Measurements from ENCODE around the gene SPRR2A.
"Not testable (repeated sequence)": the region's sequence is repeated elsewhere in the genome, so short reads cannot be mapped to it uniquely, and the experiment has no call there.

The SPRR2A gene

DNA sequence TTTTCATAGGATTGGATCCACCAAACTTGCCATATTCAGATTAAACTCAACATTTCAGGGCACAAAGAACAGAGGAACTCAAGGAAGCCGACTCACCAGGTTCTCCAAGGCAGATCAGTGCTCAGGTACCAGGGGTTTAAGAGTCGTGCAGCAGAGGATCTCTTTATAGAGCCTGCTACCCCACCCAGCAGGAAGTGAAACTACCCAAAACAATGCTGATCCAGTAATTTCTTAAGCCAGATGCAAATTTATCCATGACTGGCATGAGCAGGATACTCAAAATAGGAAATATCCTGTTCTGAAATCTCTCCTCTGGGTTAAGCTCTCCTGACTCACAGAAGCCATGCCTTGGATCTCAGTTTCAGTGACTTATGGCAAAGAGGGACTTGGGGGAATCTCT, at the start of gene SPRR2A:
TSS of gene SPRR2A (minus strand) at position 138 of the 400 bp plus-strand sequence. CDS start 777 bp downstream, outside the sequence.
- Mint-ChIP-seq H3K36me3 (ENCODE audit: low read depth) (no peaks in the 10 kb centered on the region), H3K9me3 (no peaks in the 10 kb centered on the region), H3K4me3 (no peak within 1 kb of the TSS), H3K27ac (no peak within 1 kb of the TSS), H3K4me1 (ENCODE audit: low read depth) (no peaks in the 10 kb centered on the region), H3K27me3 (peaks cover 70% of the 10 kb centered on the region)

GRCh38 chr1:153100245-153100644, 42.9 kb upstream of the SPRR2A start:
- H3K4me1 Mint-ChIP-seq (ENCODE audit: low read depth) = no peaks in the 10 kb centered on the region
- no peaks in the 10 kb centered on the region for H3K36me3 Mint-ChIP-seq (ENCODE audit: low read depth)
- H3K9me3 Mint-ChIP-seq = no peaks in the 10 kb centered on the region
- H3K27me3 Mint-ChIP-seq = peaks cover 29% of the 10 kb centered on the region
- H3K27ac Mint-ChIP-seq = no peak overlapping the region
- H3K4me3 Mint-ChIP-seq = no peak overlapping the region

DNA sequence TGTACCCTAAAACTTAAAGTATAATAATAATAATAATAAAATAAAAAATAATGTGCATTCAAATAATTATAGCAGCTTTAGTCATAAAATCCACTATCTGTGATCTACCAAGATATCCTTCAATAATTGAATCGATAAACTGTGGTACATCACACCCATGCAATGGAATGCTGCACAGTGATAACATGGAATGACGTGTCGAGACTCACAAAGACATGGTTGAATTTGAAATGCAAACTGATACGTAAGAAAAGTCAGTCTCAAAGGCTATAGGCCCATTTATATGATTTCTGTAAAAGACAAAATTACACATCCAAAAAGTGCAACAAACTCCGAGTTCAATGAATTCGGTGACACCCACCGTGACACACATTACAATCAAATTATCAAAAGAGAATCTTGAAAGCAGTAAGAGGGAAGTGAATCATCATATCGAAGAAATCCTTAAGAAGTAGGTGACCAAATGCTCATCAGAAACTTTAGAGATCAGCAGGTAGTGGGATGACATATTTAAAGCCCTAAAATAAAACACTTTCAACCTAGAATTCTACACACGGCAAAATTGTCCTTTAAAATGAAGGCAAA, 42.2 kb upstream of the SPRR2A start:
- H3K9me3 Mint-ChIP-seq = no peaks in the 10 kb centered on the region
- peaks cover 32% of the 10 kb centered on the region for H3K27me3 Mint-ChIP-seq
- H3K4me3 Mint-ChIP-seq = no peak overlapping the region
- H3K36me3 Mint-ChIP-seq (ENCODE audit: low read depth) = no peaks in the 10 kb centered on the region
- H3K4me1 Mint-ChIP-seq (ENCODE audit: low read depth) = no peaks in the 10 kb centered on the region
- no peak overlapping the region for H3K27ac Mint-ChIP-seq

- H3K36me3 Mint-ChIP-seq (ENCODE audit: low read depth) = no peaks in the 10 kb centered on the region
- no peak overlapping the region for H3K27ac Mint-ChIP-seq
- H3K4me3 Mint-ChIP-seq = no peak overlapping the region
- no peaks in the 10 kb centered on the region for H3K4me1 Mint-ChIP-seq (ENCODE audit: low read depth)
- no peaks in the 10 kb centered on the region for H3K9me3 Mint-ChIP-seq
- peaks cover 23% of the 10 kb centered on the region for H3K27me3 Mint-ChIP-seq
Measured at GRCh38 chr1:153095764-153096163, 38.5 kb upstream of the SPRR2A start.

GRCh38 chr1:153094426-153094825, 37.1 kb upstream of the SPRR2A start, which contains the start of gene SPRR2E:
Gene SPRR2E (minus strand): TSS chr1:153094526. CDS start chr1:153093751, 775 bp downstream.
- Mint-ChIP-seq H3K27ac (no peak within 1 kb of the TSS), H3K4me3 (no peak within 1 kb of the TSS), H3K9me3 (no peaks in the 10 kb centered on the region), H3K27me3 (peaks cover 23% of the 10 kb centered on the region), H3K36me3 (ENCODE audit: low read depth) (no peaks in the 10 kb centered on the region), H3K4me1 (ENCODE audit: low read depth) (no peaks in the 10 kb centered on the region)

GRCh38 chr1:153087652-153088051, 30.3 kb upstream of the SPRR2A start:
- H3K9me3 Mint-ChIP-seq = peaks cover 6% of the 10 kb centered on the region
- H3K27ac Mint-ChIP-seq = no peak overlapping the region
- peaks cover 22% of the 10 kb centered on the region for H3K27me3 Mint-ChIP-seq
- H3K36me3 Mint-ChIP-seq (ENCODE audit: low read depth) = no peaks in the 10 kb centered on the region
- H3K4me3 Mint-ChIP-seq = no peak overlapping the region
- H3K4me1 Mint-ChIP-seq (ENCODE audit: low read depth) = no peaks in the 10 kb centered on the region

GRCh38 chr1:153081736-153082135, 24.4 kb upstream of the SPRR2A start:
- H3K27me3 Mint-ChIP-seq = peaks cover 32% of the 10 kb centered on the region

DNA sequence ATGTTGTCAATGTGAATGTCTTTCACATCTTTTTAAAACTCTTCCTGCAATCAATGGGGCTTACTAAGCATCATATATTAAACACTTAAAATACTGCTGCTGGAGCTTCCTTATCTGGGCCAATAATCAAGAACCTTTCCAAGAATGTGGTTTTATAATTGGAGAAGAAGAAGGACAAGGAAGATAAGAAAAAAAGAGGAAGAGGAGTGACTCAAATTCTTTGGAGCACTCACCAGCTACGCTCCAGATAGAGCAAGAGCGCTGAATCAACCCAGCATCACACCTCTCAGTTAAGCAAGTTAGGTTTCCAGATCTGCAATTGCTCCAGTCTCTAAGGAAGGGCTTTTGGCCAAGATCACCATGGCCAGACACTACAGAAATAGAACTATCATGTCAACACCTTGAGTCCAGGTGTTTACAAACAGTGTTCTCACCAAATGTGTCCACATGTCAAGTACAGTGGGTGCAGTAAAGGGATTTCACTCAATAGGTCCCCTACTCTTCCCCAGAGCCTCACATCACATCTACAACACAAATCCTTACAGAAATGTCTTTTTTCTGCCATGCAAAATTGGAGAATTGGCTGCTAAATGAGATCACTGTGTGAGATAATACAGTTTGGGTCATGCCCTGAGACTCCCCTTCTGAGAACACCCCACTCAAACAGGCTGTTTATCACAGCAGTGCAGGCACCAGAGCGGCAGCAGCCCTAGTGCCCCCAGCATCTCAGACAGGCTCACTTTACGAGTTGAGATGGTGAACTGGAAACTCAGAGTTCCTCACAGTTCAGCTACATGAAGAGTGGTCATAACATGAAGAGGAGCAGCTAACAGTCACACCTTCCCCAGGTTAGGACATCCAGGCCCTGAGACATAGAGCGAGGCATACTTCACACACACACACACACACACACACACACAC, 15.8 kb upstream of the SPRR2A start:
- no peaks in the 10 kb centered on the region for H3K4me1 Mint-ChIP-seq (ENCODE audit: low read depth)

More at GRCh38 chr1:153081736-153082135, 24.4 kb upstream of the SPRR2A start:
- Mint-ChIP-seq H3K36me3 (ENCODE audit: low read depth) (peaks cover 7% of the 10 kb centered on the region), H3K27ac (no peak overlapping the region), H3K4me1 (ENCODE audit: low read depth) (no peaks in the 10 kb centered on the region), H3K4me3 (no peak overlapping the region), H3K9me3 (peaks cover 12% of the 10 kb centered on the region)

DNA sequence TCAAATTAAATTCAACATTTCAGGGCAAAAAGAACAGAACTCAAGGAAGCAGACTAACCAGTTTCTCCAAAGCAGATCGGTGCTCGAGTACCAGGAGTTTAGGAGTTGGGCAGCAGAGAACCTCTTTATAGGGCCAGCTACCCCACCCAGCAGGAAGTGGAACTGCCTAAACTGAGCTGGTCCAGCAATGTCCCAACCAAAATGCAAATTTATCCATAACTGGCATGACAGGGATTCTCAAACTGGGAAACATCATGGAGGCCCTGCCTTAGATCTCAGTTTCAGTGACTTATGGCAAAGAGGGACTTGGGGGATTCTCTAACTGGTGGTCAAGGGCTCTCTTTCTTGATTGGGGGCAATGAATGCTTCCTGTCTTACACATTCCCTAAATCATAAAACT, 14.2 kb upstream of the SPRR2A start, which contains the start of gene SPRR2B:
TSS of gene SPRR2B (minus strand) at position 101 of the 400 bp plus-strand sequence. CDS start 772 bp downstream, outside the sequence.
- no peaks in the 10 kb centered on the region for H3K36me3 Mint-ChIP-seq (ENCODE audit: low read depth)
- no peaks in the 10 kb centered on the region for H3K9me3 Mint-ChIP-seq
- peaks cover 22% of the 10 kb centered on the region for H3K27me3 Mint-ChIP-seq
- H3K4me3 Mint-ChIP-seq = no peak within 1 kb of the TSS
- no peak within 1 kb of the TSS for H3K27ac Mint-ChIP-seq
- no peaks in the 10 kb centered on the region for H3K4me1 Mint-ChIP-seq (ENCODE audit: low read depth)

More for the DNA sequence above, 15.8 kb upstream of the SPRR2A start:
- peaks cover 24% of the 10 kb centered on the region for H3K27me3 Mint-ChIP-seq
- H3K36me3 Mint-ChIP-seq (ENCODE audit: low read depth) = no peaks in the 10 kb centered on the region
- H3K9me3 Mint-ChIP-seq = no peaks in the 10 kb centered on the region
- no peak overlapping the region for H3K4me3 Mint-ChIP-seq
- no peak overlapping the region for H3K27ac Mint-ChIP-seq

DNA sequence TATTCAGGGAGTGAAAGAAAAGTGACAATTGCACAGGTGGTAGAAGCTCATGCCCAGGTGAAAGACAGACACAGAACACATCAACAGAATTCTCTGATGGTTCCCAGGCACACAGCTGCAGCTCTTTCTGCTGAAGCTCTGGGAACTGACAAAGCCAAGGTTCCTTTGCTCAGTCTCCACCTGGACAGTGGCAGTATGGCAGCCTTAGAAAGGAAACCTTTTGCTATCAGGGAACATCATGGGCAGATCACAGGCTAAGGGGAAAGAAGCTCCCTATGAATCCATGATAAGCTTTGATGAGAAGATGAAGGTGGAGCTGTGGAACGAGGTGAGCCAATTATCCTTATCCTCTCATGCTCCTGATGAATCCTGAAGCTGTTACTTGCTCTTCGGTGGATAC, 12.9 kb upstream of the SPRR2A start:
- Mint-ChIP-seq H3K4me1 (ENCODE audit: low read depth) (no peaks in the 10 kb centered on the region), H3K9me3 (no peaks in the 10 kb centered on the region)

GRCh38 chr1:153058826-153059784, 1.8 kb upstream of the SPRR2A start:
- H3K9me3 Mint-ChIP-seq = no peaks in the 10 kb centered on the region
- no peak overlapping the region for H3K4me3 Mint-ChIP-seq
- peaks cover 62% of the 10 kb centered on the region for H3K27me3 Mint-ChIP-seq
- no peaks in the 10 kb centered on the region for H3K36me3 Mint-ChIP-seq (ENCODE audit: low read depth)
- H3K4me1 Mint-ChIP-seq (ENCODE audit: low read depth) = no peaks in the 10 kb centered on the region
- H3K27ac Mint-ChIP-seq = no peak overlapping the region

More for the DNA sequence above, 12.9 kb upstream of the SPRR2A start:
- Mint-ChIP-seq H3K27ac (no peak overlapping the region), H3K4me3 (no peak overlapping the region), H3K27me3 (peaks cover 25% of the 10 kb centered on the region), H3K36me3 (ENCODE audit: low read depth) (no peaks in the 10 kb centered on the region)

- Mint-ChIP-seq H3K4me3 (no peak overlapping the region), H3K36me3 (ENCODE audit: low read depth) (no peaks in the 10 kb centered on the region), H3K9me3 (no peaks in the 10 kb centered on the region), H3K4me1 (ENCODE audit: low read depth) (no peaks in the 10 kb centered on the region), H3K27ac (no peak overlapping the region), H3K27me3 (peaks cover 66% of the 10 kb centered on the region)
Measured at GRCh38 chr1:153058154-153058553, 842 bp upstream of the SPRR2A start.

- not testable (repeated sequence) for H3K27ac Mint-ChIP-seq; H3K4me1 Mint-ChIP-seq (ENCODE audit: low read depth); H3K9me3 Mint-ChIP-seq; H3K36me3 Mint-ChIP-seq (ENCODE audit: low read depth); H3K4me3 Mint-ChIP-seq
- H3K27me3 Mint-ChIP-seq = peaks cover 73% of the 10 kb centered on the region
Measured at GRCh38 chr1:153056111-153056510, 1.2 kb downstream of the SPRR2A start.

DNA sequence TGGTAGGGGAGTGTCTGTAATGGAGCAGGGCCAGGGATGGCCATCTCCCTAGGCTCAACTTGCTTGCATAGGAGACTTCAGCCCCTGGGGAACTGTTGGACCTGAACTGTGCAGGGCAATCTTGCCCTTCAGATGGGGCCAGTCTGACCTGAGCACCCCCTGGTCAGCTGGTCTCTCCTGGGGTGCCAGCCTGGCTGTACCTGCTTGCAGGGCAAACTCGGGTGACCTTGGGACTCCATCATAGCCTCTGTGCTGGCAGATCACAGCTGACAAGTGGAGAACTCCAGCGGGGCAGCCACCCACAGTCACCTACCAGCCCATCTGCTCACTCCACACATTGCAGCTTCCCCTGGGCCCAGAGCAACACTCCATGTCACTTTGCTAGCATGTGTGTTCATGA, 8.1 kb downstream of the SPRR2A start:
- Mint-ChIP-seq H3K4me1 (ENCODE audit: low read depth) (no peaks in the 10 kb centered on the region), H3K4me3 (no peak overlapping the region), H3K36me3 (ENCODE audit: low read depth) (no peaks in the 10 kb centered on the region), H3K9me3 (no peaks in the 10 kb centered on the region), H3K27ac (no peak overlapping the region), H3K27me3 (peaks cover 66% of the 10 kb centered on the region)

All from stimulated activated naive CD8-positive, alpha-beta T cell treated with anti-CD3 and anti-CD28 coated beads, Interleukin-15, Interleukin-2, amounts not matched to agents 100 ng/mL and 50 ng/mL, for 24 hours (primary cell).